Measurements from ENCODE around the gene TMEM72.

- TF ChIP-seq POLR2A (IDR thresholded peaks at IDR 0.05; ENCODE audit: low read depth, low read length) (no peak), TAF1 (IDR thresholded peaks at IDR 0.05; ENCODE audit: borderline replicate concordance, low read depth, low read length) (no peak), POLR2AphosphoS5 (IDR thresholded peaks at IDR 0.05; ENCODE audit: low read depth, low read length) (no peak)
Observed at GRCh38 chr10:44983895-44984278, 72.8 kb downstream of the TMEM72 start.

Measured in GM12892 (cell line).